Measurements from ENCODE around the gene SH3D19. TPM values are rescaled to one million over a fixed set of nuclear protein-coding genes. Genes with fewer than 3 reads are reported as not detected.

The SH3D19 gene
- total RNA-seq, 1 experiment from 2014 or later = 41.7 TPM

- Histone ChIP-seq H3K27me3 (ENCODE audit: insufficient read depth, low read depth) (no peaks in the 10 kb centered on the region), H3K36me3 (ENCODE audit: low read depth) (no peaks in the 10 kb centered on the region), H3K9me2 (ENCODE audit: insufficient read depth) (no peaks in the 10 kb centered on the region), H3K4me2 (no peak overlapping the region), H3K27ac (no peak overlapping the region), H2AFZ (no peak overlapping the region), H3K4me3 (no peak overlapping the region), H4K20me1 (ENCODE audit: insufficient read depth) (no peaks in the 10 kb centered on the region), H3K4me1 (replicated peaks; ENCODE audit: insufficient read depth) (no peaks in the 10 kb centered on the region), H3F3A (ENCODE audit: insufficient read depth, low read depth) (no peaks in the 10 kb centered on the region), H3K9me3 (ENCODE audit: insufficient read depth, low read depth) (no peaks in the 10 kb centered on the region), H3K79me2 (ENCODE audit: low read depth) (no peaks in the 10 kb centered on the region)
- no peak for TF ChIP-seq EZH2 (IDR thresholded peaks at IDR 0.05; ENCODE audit: low read depth)
- no peak for TF ChIP-seq CTCF (conservative IDR thresholded peaks at IDR 0.05)
- CTCF ChIA-PET = no interaction called here
- DNase-seq = no peak
- BruUV-seq (replicated peaks) = no TSS peak
- POLR2A ChIA-PET (ENCODE audit: unreplicated experiment) = no interaction called here
- intact Hi-C loops (cut with micrococcal nuclease; ENCODE audit: unreplicated experiment) = no loop called here
Measured at GRCh38 chr4:151153585-151153984, 171.8 kb downstream of the SH3D19 start.

- H3K79me2 ChIP-seq (ENCODE audit: low read depth) = no peaks in the 10 kb centered on the region
- no peaks in the 10 kb centered on the region for H3K9me3 ChIP-seq (ENCODE audit: insufficient read depth, low read depth)
- no peaks in the 10 kb centered on the region for H3K27me3 ChIP-seq (ENCODE audit: insufficient read depth, low read depth)
- H3F3A ChIP-seq (ENCODE audit: insufficient read depth, low read depth) = no peaks in the 10 kb centered on the region
- no peak overlapping the region for H3K27ac ChIP-seq
- CTCF ChIA-PET = no interaction called here
- H3K36me3 ChIP-seq (ENCODE audit: low read depth) = no peaks in the 10 kb centered on the region
- H2AFZ ChIP-seq = no peak overlapping the region
- TF ChIP-seq CTCF (conservative IDR thresholded peaks at IDR 0.05) = no peak
- no peak for TF ChIP-seq EZH2 (IDR thresholded peaks at IDR 0.05; ENCODE audit: low read depth)
- intact Hi-C loops (cut with micrococcal nuclease; ENCODE audit: unreplicated experiment) = no loop called here
- H3K9me2 ChIP-seq (ENCODE audit: insufficient read depth) = no peaks in the 10 kb centered on the region
- no peak overlapping the region for H3K4me2 ChIP-seq
- H3K4me3 ChIP-seq = no peak overlapping the region
- DNase-seq = no peak
- no TSS peak for BruUV-seq (replicated peaks)
- H3K4me1 ChIP-seq (replicated peaks; ENCODE audit: insufficient read depth) = no peaks in the 10 kb centered on the region
- no peaks in the 10 kb centered on the region for H4K20me1 ChIP-seq (ENCODE audit: insufficient read depth)
- POLR2A ChIA-PET (ENCODE audit: unreplicated experiment) = no interaction called here
Measured at GRCh38 chr4:151152028-151152427, 173.4 kb downstream of the SH3D19 start.

- intact Hi-C loops (cut with micrococcal nuclease; ENCODE audit: unreplicated experiment) = no loop called here
- Histone ChIP-seq H3K9me2 (ENCODE audit: insufficient read depth) (no peaks in the 10 kb centered on the region), H2AFZ (no peak overlapping the region), H3K4me2 (no peak overlapping the region), H3K4me1 (replicated peaks; ENCODE audit: insufficient read depth) (no peaks in the 10 kb centered on the region), H3K27me3 (ENCODE audit: insufficient read depth, low read depth) (no peaks in the 10 kb centered on the region), H3K9me3 (ENCODE audit: insufficient read depth, low read depth) (no peaks in the 10 kb centered on the region), H3F3A (ENCODE audit: insufficient read depth, low read depth) (no peaks in the 10 kb centered on the region), H3K4me3 (no peak overlapping the region), H3K36me3 (ENCODE audit: low read depth) (no peaks in the 10 kb centered on the region), H3K79me2 (ENCODE audit: low read depth) (no peaks in the 10 kb centered on the region), H3K27ac (no peak overlapping the region), H4K20me1 (ENCODE audit: insufficient read depth) (no peaks in the 10 kb centered on the region)
- BruUV-seq (replicated peaks) = no TSS peak
- CTCF ChIA-PET = no interaction called here
- no peak for DNase-seq
- no peak for TF ChIP-seq EZH2 (IDR thresholded peaks at IDR 0.05; ENCODE audit: low read depth)
- TF ChIP-seq CTCF (conservative IDR thresholded peaks at IDR 0.05) = no peak
- POLR2A ChIA-PET (ENCODE audit: unreplicated experiment) = no interaction called here
Measured at GRCh38 chr4:151150821-151151580, 174.4 kb downstream of the SH3D19 start.

Data from PC-9 (cell line).